Measurements from ENCODE around the gene C1orf21. TPM values are rescaled to one million over a fixed set of nuclear protein-coding genes. Genes with fewer than 3 reads are reported as not detected.

The C1orf21 gene
- total and polyA plus RNA-seq, 12 donors = 20.6 to 76.7 (median 67.5) TPM

- Histone ChIP-seq H3K36me3 (peaks cover 0 to 12% (median 0%) of the 10 kb centered on the region in 9 donors), H3K27ac (no peak overlapping the region), H3K4me1 (peaks cover 8 to 38% (median 31%) of the 10 kb centered on the region in 9 donors)
Observed at GRCh38 chr1:184615301-184615700, 228.5 kb downstream of the C1orf21 start.

GRCh38 chr1:184616504-184616903 lies 229.7 kb downstream of the C1orf21 start:
- intact Hi-C loops (cut with DNase I) = loop anchor here in 2 of 10 donors (5.0 to 10.0 kb wide), 2 partner anchors 34 to 48 kb away; no protein-coding TSS in a partner anchor
- TF ChIP-seq CTCF (IDR thresholded peaks at IDR 0.05) = no peak
- WGBS, 2 donors = 86 to 97% methylated on average over 6 of the region's 6 CpGs
- DNase-seq = no peak
- H3K4me1 ChIP-seq = peaks cover 5 to 39% (median 31%) of the 10 kb centered on the region in 9 donors
- H3K36me3 ChIP-seq = peaks cover 0 to 18% (median 0%) of the 10 kb centered on the region in 9 donors
- no peak overlapping the region for H3K27ac ChIP-seq
- H3K4me3 ChIP-seq = no peak overlapping the region
- no peaks in the 10 kb centered on the region for H3K9me3 ChIP-seq
- ATAC-seq = no peak
- H3K27me3 ChIP-seq = no peaks in the 10 kb centered on the region

More at GRCh38 chr1:184615301-184615700, 228.5 kb downstream of the C1orf21 start:
- DNase-seq = no peak
- Histone ChIP-seq H3K4me3 (no peak overlapping the region), H3K9me3 (no peaks in the 10 kb centered on the region), H3K27me3 (no peaks in the 10 kb centered on the region)
- intact Hi-C loops (cut with DNase I) = loop anchor here in 2 of 10 donors (5.0 to 10.0 kb wide), 2 partner anchors 33 to 50 kb away; no protein-coding TSS in a partner anchor
- peak in 4 of 8 donors; percentile 22 to 38 (median 34) for ATAC-seq
- no peak for TF ChIP-seq CTCF (IDR thresholded peaks at IDR 0.05)
- WGBS, 2 donors = 56 to 66% methylated on average over 5 of the region's 5 CpGs

- Histone ChIP-seq H3K27me3 (no peaks in the 10 kb centered on the region), H3K36me3 (peaks cover 0 to 18% (median 0%) of the 10 kb centered on the region in 9 donors), H3K9me3 (no peaks in the 10 kb centered on the region), H3K27ac (no peak overlapping the region), H3K4me1 (peaks cover 6 to 43% (median 32%) of the 10 kb centered on the region in 9 donors), H3K4me3 (no peak overlapping the region)
- intact Hi-C loops (cut with DNase I) = loop anchor here in 2 of 10 donors (5.0 to 10.0 kb wide), 2 partner anchors 35 to 47 kb away; no protein-coding TSS in a partner anchor
- no peak for DNase-seq
- ATAC-seq = no peak
- WGBS, 2 donors = 96 to 100% methylated on average over 3 of the region's 3 CpGs
- TF ChIP-seq CTCF (IDR thresholded peaks at IDR 0.05) = no peak
Observed at GRCh38 chr1:184617433-184618029, 230.7 kb downstream of the C1orf21 start.

GRCh38 chr1:184618851-184619250 lies 232.0 kb downstream of the C1orf21 start:
- H3K27me3 ChIP-seq = no peaks in the 10 kb centered on the region
- no peaks in the 10 kb centered on the region for H3K9me3 ChIP-seq
- peaks cover 12 to 56% (median 43%) of the 10 kb centered on the region in 9 donors for H3K4me1 ChIP-seq
- H3K27ac ChIP-seq = no peak overlapping the region
- intact Hi-C loops (cut with DNase I) = loop anchor here in 2 of 10 donors (5.0 to 10.0 kb wide), 2 partner anchors 37 to 46 kb away; no protein-coding TSS in a partner anchor
- H3K36me3 ChIP-seq = peaks cover 0 to 18% (median 0%) of the 10 kb centered on the region in 9 donors
- no peak overlapping the region for H3K4me3 ChIP-seq
- no peak for TF ChIP-seq CTCF (IDR thresholded peaks at IDR 0.05)
- 96 to 98% methylated on average over 3 of the region's 3 CpGs for WGBS, 2 donors
- ATAC-seq (no peak), DNase-seq (no peak)

Measured in heart right ventricle (tissue), 16 donors.